Upper lobe of left lung (tissue), 6 donors: ENCODE results near the gene SKA1. TPM values are rescaled to one million over a fixed set of nuclear protein-coding genes. Genes with fewer than 3 reads are reported as not detected.

Experiments
- ATAC-seq, 2 donors: fragments of 200-7000 bp; cut with Tn5 transposase; one replicate each; pipeline ENCODE4 v1.9.1; 2022; ENCODE audit warnings: mild to moderate bottlenecking in 2 of 2, moderate library complexity in 2 of 2; ENCODE audit not compliant: low FRiP score in 2 of 2
- DNase-seq, 2 donors: peaks; one replicate each; pipeline ENCODE4 v3.0.0-alpha.2; 2019 to 2020
- H3K27ac ChIP-seq, 4 donors: fragments of 200-600 bp; sonication (generic); one replicate each; pipeline ENCODE4 v1.5.1; 2016 to 2019
- H3K27me3 ChIP-seq, 4 donors: fragments of 200-600 bp; sonication (generic); one replicate each; pipeline ENCODE4 v1.5.1; 2017 to 2019
- H3K36me3 ChIP-seq, 4 donors: fragments of 200-600 bp; sonication (generic); one replicate each; pipeline ENCODE4 v1.5.1; 2016 to 2019
- H3K4me1 ChIP-seq, 4 donors: fragments of 200-600 bp; sonication (generic); one replicate each; pipeline ENCODE4 v1.5.1; 2018 to 2019
- H3K4me3 ChIP-seq, 4 donors: fragments of 200-600 bp; sonication (generic); one replicate each; pipeline ENCODE4 v1.5.1; 2017 to 2019; ENCODE audit warnings: mild to moderate bottlenecking in 2 of 4, moderate library complexity in 1 of 4
- H3K9me3 ChIP-seq, 4 donors: fragments of 200-600 bp; sonication (generic); one replicate each; pipeline ENCODE4 v1.5.1; 2018 to 2019
- EP300 ChIP-seq, 4 donors: sonication (generic); formaldehyde crosslinking; IDR thresholded peaks; one replicate each; pipeline ENCODE4 v1.5.1; 2017; ENCODE audit warnings: antibody characterized with exemption in 4 of 4, control low read depth in 2 of 4
- POLR2A ChIP-seq, 4 donors: fragments of 450-650 bp; IDR thresholded peaks; one replicate each; pipeline ENCODE4 v1.5.1; 2016 to 2017; ENCODE audit warnings: antibody characterized with exemption in 4 of 4, mild to moderate bottlenecking in 2 of 4
- POLR2AphosphoS5 ChIP-seq, 2 donors: sonication (generic); formaldehyde crosslinking; IDR thresholded peaks; one replicate each; pipeline ENCODE4 v1.5.1; 2017; ENCODE audit warnings: antibody characterized with exemption in 2 of 2
- WGBS, 2 donors: methylation state at CpG; one replicate each; pipeline ENCODE4 v1.1.5; 2017 to 2018; 5-methylcytosine and 5-hydroxymethylcytosine counted together
- total RNA-seq, 6 donors: library from RNA; depleted of rRNA in 4 of 6; stranded (reverse); fragments of >200 nt in 4 of 6; gene quantifications; one replicate each; pipeline versions ENCODE4 v1.1.0 to v1.2.1, GENCODE V29; 2016 to 2021
- TF ChIP-seq, protein P1 (sequence below), 6 experiments: fragments of 450-650 bp in 4 of 6; fragments of 200-600 bp in 2 of 6; sonication (generic) in 2 of 6; IDR thresholded peaks; one replicate each; pipeline ENCODE4 v1.5.1; 2016 to 2019; ENCODE audit warnings: antibody characterized with exemption in 6 of 6
- donor health status: DM: no; HTN: no; CAD: no; lungs with moderate emphysema.
- donor health status: DM: no; HTN: yes; CAD: no; lungs with severe emphysema.

The SKA1 gene
- total RNA-seq, 6 donors from 2014 or later = 0.46 to 2.5 (median 1.1) TPM; not detected in 2

DNA sequence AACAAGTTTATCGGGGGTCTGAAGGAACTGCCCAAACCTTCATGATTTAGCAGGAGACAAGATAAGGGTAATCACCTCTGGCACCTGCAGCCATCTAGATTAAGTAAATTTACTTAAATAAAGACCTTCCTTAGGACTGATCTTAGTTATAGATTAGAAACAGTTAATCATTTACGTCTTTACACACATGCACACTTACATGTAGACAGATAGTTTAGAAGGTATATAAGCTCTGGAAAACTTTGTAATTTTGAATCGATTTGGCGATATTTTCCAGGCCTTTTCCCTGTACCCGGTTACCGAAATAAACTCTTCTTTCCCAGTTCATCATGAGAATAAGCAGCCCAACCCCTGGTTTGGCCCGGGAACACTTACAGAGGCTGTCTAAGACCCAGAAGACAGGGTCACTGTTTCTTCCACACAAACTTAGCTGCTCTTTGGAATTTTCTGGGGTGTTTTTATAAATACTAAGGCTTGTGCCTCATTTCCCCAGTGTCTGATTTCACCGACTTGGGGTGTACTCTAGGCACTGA is 560 bp upstream of the SKA1 start:
- Histone ChIP-seq H3K27ac (peak overlapping the region; percentile 64 to 82 (median 78)), H3K4me3 (peak overlapping the region in 3 of 4 donors; percentile 54 to 62 (median 54)), H3K27me3 (no peaks in the 10 kb centered on the region), H3K4me1 (peaks cover 5 to 16% (median 9%) of the 10 kb centered on the region in 4 donors), H3K9me3 (peaks cover 0 to 15% (median 12%) of the 10 kb centered on the region in 4 donors), H3K36me3 (no peaks in the 10 kb centered on the region)
- no peak for ATAC-seq
- TF ChIP-seq POLR2AphosphoS5 (IDR thresholded peaks at IDR 0.05) (no peak), POLR2A (IDR thresholded peaks at IDR 0.05) (peak in 1 of 4 donors; percentile 18)
- DNase-seq = no peak
- WGBS, 2 donors = 64 to 70% methylated on average over 8 of the region's 8 CpGs

DNA sequence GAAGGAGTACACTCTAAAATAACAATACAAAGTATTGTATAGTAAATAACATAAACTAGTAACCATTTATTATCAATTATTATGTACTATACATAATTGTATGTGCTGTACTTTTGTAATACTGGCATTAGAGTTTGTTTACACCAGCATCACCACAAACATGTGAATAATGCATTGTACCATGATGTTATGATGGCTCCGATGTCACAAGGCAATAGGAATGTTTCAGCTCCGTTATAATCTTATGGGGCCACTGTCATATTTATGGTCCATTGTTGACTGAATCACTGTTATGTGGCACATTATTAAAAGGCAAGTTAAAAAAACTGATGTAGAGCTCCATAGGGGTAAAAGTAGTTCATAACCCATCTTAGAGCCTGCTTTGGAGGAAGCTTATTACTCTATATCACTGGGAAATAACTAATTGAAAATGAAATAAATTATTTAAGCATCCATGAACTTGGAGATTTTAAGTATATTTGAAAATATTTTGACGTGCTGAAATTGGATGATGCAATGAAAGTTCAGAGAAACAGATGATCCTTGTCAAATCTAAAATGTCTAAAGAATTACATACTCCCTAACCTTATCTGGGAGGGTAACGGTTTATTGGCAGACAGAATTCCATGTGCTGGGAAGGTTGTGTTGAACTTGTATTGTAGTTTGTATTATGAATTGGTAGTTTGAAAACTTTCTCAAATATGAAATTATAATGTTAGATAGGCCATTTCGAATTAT is 2.4 kb downstream of the SKA1 start:
- 86 to 87% methylated on average over 5 of the region's 5 CpGs for WGBS, 2 donors
- no peak for DNase-seq
- H3K27me3 ChIP-seq = no peaks in the 10 kb centered on the region
- H3K9me3 ChIP-seq = no peaks in the 10 kb centered on the region
- peaks cover 5 to 16% (median 9%) of the 10 kb centered on the region in 4 donors for H3K4me1 ChIP-seq
- TF ChIP-seq, protein P1, sequence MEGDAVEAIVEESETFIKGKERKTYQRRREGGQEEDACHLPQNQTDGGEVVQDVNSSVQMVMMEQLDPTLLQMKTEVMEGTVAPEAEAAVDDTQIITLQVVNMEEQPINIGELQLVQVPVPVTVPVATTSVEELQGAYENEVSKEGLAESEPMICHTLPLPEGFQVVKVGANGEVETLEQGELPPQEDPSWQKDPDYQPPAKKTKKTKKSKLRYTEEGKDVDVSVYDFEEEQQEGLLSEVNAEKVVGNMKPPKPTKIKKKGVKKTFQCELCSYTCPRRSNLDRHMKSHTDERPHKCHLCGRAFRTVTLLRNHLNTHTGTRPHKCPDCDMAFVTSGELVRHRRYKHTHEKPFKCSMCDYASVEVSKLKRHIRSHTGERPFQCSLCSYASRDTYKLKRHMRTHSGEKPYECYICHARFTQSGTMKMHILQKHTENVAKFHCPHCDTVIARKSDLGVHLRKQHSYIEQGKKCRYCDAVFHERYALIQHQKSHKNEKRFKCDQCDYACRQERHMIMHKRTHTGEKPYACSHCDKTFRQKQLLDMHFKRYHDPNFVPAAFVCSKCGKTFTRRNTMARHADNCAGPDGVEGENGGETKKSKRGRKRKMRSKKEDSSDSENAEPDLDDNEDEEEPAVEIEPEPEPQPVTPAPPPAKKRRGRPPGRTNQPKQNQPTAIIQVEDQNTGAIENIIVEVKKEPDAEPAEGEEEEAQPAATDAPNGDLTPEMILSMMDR (IDR thresholded peaks at IDR 0.05) = no peak
- no peak for TF ChIP-seq POLR2A (IDR thresholded peaks at IDR 0.05)
- TF ChIP-seq POLR2AphosphoS5 (IDR thresholded peaks at IDR 0.05) = no peak
- TF ChIP-seq EP300 (IDR thresholded peaks at IDR 0.05) = no peak
- H3K4me3 ChIP-seq = no peak overlapping the region
- no peak for ATAC-seq
- no peak overlapping the region for H3K27ac ChIP-seq
- no peaks in the 10 kb centered on the region for H3K36me3 ChIP-seq

DNA sequence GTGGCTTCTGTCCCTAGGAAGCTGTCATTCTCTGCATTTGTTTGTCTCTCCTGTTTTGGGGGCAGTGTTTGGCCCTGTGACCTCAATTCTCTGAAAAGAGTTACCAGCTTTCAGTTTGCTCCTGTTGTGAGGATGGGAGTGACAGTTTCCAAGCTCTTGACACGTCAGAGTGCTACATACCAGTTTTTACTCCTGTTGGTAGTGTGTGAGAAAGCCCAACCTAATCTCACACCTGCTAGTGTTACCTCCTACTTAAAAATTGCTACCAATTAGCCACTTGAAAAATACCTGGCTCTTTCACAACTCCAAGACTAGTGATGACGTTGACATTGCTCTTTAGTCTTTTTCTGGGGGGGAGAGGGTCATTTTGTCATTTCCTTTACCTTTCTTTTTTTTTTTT is 14.1 kb downstream of the SKA1 start:
- Histone ChIP-seq H3K9me3 (no peaks in the 10 kb centered on the region), H3K36me3 (no peaks in the 10 kb centered on the region), H3K4me1 (no peaks in the 10 kb centered on the region), H3K27ac (no peak overlapping the region), H3K4me3 (no peak overlapping the region), H3K27me3 (no peaks in the 10 kb centered on the region)
- ATAC-seq (no peak), DNase-seq (no peak)
- no peak for TF ChIP-seq POLR2A (IDR thresholded peaks at IDR 0.05)
- no peak for TF ChIP-seq EP300 (IDR thresholded peaks at IDR 0.05)
- no peak for TF ChIP-seq POLR2AphosphoS5 (IDR thresholded peaks at IDR 0.05)
- TF ChIP-seq, protein P1 (IDR thresholded peaks at IDR 0.05) = no peak
- WGBS, 2 donors = 69 to 80% methylated on average over 2 of the region's 2 CpGs

DNA sequence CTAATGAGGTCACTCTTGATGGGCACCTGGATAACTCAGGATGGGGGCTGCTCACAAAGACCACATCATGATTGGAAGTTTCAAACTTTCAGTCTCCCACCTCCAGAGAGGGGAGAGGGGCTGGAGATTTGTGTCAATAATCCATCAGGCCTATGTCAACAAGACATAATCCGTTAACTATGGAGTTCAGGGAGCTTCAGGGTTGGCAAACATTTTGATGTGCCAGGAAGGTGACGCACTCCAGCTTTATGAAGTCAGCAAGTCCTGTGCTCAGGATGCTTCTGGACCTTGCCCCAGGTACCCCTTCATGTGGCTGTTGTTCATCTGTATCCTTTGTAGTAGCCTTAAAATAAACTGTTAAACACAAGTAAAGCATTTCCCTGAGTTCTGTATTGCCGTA is 19.0 kb downstream of the SKA1 start:
- ATAC-seq (peak in 1 of 2 donors; percentile 46), DNase-seq (no peak)
- no peak overlapping the region for H3K27ac ChIP-seq
- H3K4me3 ChIP-seq = no peak overlapping the region
- no peak for TF ChIP-seq EP300 (IDR thresholded peaks at IDR 0.05)
- no peak for TF ChIP-seq POLR2AphosphoS5 (IDR thresholded peaks at IDR 0.05)
- TF ChIP-seq, protein P1 (IDR thresholded peaks at IDR 0.05) = no peak
- TF ChIP-seq POLR2A (IDR thresholded peaks at IDR 0.05) = no peak
- no peaks in the 10 kb centered on the region for H3K4me1 ChIP-seq
- H3K36me3 ChIP-seq = no peaks in the 10 kb centered on the region
- no peaks in the 10 kb centered on the region for H3K9me3 ChIP-seq
- no peaks in the 10 kb centered on the region for H3K27me3 ChIP-seq
- WGBS, 2 donors = 93 to 98% methylated on average over 3 of the region's 3 CpGs

DNA sequence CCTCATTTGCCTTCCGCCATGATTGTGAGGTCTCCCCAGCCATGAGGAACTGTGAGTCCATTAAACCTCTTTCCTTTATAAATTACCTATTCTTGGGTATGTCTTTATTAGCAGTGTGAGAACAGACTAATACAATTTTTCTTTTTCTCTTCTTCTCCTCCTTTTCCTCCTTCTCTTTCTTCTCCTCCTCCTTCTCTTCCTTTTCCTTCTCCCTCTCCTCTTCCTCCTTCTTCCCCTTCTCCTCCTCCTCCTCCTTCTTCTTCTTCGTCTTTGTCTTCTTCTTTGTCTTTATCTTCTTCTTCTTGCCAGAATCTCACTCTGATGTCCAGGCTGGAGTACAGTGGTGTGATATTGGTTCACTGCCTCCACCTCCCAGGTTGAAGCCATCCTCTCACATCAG is 20.2 kb downstream of the SKA1 start:
- WGBS, 2 donors = 88 to 95% methylated on average over 2 of the region's 2 CpGs

More for the DNA sequence above, 20.2 kb downstream of the SKA1 start:
- Histone ChIP-seq H3K9me3 (no peaks in the 10 kb centered on the region), H3K36me3 (no peaks in the 10 kb centered on the region), H3K4me1 (no peaks in the 10 kb centered on the region), H3K27ac (no peak overlapping the region), H3K4me3 (no peak overlapping the region), H3K27me3 (no peaks in the 10 kb centered on the region)
- ATAC-seq (no peak), DNase-seq (no peak)
- TF ChIP-seq, protein P1 (IDR thresholded peaks at IDR 0.05) = no peak
- TF ChIP-seq EP300 (IDR thresholded peaks at IDR 0.05) (no peak), POLR2A (IDR thresholded peaks at IDR 0.05) (no peak), POLR2AphosphoS5 (IDR thresholded peaks at IDR 0.05) (no peak)
